ENCODE measurements around the gene CHRD. TPM values are rescaled to one million over a fixed set of nuclear protein-coding genes. Genes with fewer than 3 reads are reported as not detected.

The CHRD gene
- total RNA-seq, 2 donors from 2014 or later: not detected

DNA sequence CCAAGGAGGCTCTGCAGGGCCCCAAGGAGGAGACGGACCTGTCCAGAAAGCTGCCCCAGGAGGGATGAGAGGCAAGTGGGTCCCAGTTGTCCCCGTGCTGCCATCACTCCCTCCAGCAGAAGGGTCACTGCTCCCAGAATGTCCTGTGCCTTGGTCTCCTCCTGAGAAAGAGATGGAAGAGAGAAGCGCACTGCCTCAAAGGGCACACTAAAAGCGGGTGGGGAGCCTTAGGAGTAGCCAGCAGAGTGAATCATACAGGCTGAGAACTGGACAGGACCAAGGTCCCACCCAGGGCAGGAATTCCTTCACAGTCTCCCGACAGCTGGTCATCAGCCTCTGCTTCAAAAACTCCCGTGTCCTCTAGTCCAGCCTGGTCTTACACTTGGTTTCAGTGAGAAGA lies 6.4 kb upstream of the CHRD start:
- no peaks in the 10 kb centered on the region for H3K9me3 ChIP-seq (ENCODE audit: control insufficient read depth, low read length, poor library complexity, severe bottlenecking)
- Mint-ChIP-seq H3K4me3 (no peak overlapping the region), H3K36me3 (ENCODE audit: low read depth) (peaks cover 9% of the 10 kb centered on the region), H3K4me1 (peaks cover 12% of the 10 kb centered on the region), H3K27me3 (peaks cover 37% of the 10 kb centered on the region), H3K27ac (no peak overlapping the region)
- DNase-seq: no peak
- ATAC-seq: no peak

DNA sequence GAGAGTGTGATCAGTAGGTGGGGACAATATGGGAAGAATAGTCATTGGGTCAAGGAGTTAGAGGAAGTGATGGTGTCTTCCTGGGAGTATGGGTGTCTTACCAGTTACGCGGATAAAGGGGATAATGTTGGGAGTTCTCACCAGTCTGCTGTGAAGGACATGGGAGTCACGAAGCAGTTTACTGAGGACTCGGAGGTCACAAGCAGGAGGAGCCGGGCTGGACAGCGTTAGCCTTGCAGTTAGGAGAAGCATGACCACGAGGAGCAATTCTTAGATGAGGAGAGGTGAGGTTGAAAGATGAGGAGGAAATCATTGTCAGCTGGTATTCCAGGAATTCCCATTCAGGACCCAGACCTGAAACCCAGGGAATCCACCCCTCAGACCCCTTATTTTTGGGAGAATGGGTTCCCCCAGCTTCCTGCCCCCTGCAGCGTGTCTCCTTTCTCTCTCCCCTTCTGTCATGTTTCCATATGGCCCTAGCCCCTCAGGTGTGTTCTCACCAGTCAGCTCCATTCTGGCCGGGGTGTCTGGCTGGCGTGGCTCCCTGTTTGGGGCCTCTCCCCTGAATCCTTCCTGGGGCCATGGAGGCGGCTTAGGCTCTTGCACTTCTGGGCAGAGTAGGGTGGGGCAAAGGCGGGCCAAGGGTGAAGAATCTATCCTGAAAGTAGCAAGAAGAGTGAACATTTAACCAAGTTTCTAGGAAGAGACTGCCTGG lies 4.0 kb upstream of the CHRD start:
- Mint-ChIP-seq H3K4me3 (peak overlapping the region; percentile 25), H3K27ac (no peak overlapping the region), H3K27me3 (peaks cover 49% of the 10 kb centered on the region), H3K36me3 (ENCODE audit: low read depth) (peaks cover 9% of the 10 kb centered on the region), H3K4me1 (peaks cover 10% of the 10 kb centered on the region)
- DNase-seq (no peak), ATAC-seq (no peak)
- H3K9me3 ChIP-seq (ENCODE audit: control insufficient read depth, low read length, poor library complexity, severe bottlenecking): no peaks in the 10 kb centered on the region

DNA sequence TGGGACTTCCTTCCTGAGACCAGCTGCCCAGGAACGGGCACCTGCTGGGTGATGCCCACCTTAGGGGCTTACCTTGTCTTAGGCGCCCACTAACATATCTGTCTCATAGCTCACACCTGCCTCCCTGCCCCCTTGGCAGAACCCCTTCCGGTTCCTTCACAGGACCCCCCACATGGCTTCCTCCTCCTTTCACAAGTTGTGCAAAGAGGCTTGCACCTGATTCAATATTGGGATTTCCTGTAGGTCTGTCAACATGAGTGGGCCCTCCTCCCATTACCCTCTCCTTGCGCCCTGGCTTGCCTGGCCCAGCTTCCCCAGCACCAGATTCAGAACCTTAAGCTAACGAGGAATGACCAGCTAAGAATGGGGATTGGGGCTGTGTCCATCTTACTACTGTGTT lies 2.5 kb upstream of the CHRD start:
- Mint-ChIP-seq H3K4me3 (no peak overlapping the region), H3K27me3 (peaks cover 61% of the 10 kb centered on the region), H3K27ac (no peak overlapping the region), H3K36me3 (ENCODE audit: low read depth) (peaks cover 9% of the 10 kb centered on the region), H3K4me1 (peaks cover 6% of the 10 kb centered on the region)
- ATAC-seq (no peak), DNase-seq (no peak)
- no peaks in the 10 kb centered on the region for H3K9me3 ChIP-seq (ENCODE audit: control insufficient read depth, low read length, poor library complexity, severe bottlenecking)

DNA sequence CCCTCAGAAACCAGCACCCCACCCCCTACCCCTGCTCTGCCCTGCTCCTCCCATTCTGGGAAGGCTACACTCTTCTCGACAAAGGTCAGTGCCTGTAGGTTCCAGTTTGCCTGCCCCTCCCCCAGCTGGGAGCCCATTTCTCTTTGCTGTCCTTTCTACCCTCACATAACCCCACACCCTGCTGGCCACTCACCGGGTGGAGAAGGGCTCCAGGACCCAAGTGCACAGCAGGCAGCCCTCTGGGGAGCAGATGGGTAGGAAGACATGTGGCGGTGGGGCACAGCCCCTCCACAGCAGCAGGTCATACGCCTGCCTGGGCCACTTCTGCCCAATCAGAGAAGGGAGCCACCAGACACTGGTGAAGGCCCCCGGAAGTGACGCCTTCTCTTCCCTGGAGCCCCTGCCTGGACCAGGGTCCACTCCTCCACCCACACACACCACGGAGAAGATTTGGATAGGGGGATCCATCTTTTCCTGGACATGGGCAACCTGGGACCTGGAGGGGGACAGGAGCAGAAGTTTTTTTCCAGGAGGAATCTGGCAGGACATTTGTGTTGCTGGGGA lies 1.9 kb upstream of the CHRD start, which contains the start of gene THPO:
Gene THPO, minus strand, starts transcription at position 326 of the 564 bp plus-strand sequence. CDS start 1,948 bp downstream, outside the sequence.
- H3K36me3 Mint-ChIP-seq (ENCODE audit: low read depth): peaks cover 9% of the 10 kb centered on the region
- no peaks in the 10 kb centered on the region for H3K9me3 ChIP-seq (ENCODE audit: control insufficient read depth, low read length, poor library complexity, severe bottlenecking)
- H3K4me1 Mint-ChIP-seq: peaks cover 6% of the 10 kb centered on the region
- peak within 1 kb of the TSS; percentile 88 for H3K4me3 Mint-ChIP-seq
- ATAC-seq (no peak), DNase-seq (no peak)
- peaks cover 67% of the 10 kb centered on the region for H3K27me3 Mint-ChIP-seq
- H3K27ac Mint-ChIP-seq: no peak within 1 kb of the TSS

DNA sequence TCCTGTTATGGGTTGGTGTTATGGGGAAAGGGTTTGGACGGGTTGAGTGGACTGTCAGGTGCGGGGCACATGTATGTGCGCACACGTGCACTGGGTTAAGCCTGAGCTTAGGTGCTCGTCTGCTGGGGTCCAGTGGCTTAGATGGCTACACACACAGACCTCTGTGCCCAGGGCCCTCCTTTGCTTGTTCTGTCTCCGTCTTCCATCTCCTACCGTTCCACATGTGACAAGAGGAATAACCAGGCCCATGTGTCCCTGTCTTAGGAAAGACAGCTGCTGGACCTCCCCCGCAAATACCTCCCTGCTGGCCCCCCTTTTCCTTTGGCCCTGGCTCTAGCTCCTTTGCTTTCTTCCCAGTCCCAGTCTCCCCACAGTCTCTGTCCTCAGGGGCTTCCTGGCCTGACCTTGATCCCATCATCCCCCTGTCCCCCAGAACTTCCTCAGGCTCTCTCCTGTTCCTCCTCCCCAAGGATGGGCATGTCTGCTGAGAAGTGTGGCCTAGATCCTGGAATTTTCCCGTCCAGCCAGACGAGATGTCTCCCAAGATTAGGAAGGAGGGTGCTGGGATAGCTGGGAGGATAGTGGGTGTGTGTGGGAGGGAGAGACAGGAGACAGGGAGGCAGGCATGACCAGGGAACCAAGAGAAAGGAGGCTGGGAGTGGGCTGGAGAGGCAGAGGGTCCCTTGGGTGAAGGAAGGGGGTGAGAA lies 1.1 kb upstream of the CHRD start:
- DNase-seq: no peak
- no peak for ATAC-seq
- H3K4me3 Mint-ChIP-seq: peak overlapping the region; percentile 88
- peaks cover 9% of the 10 kb centered on the region for H3K36me3 Mint-ChIP-seq (ENCODE audit: low read depth)
- no peak overlapping the region for H3K27ac Mint-ChIP-seq
- peaks cover 69% of the 10 kb centered on the region for H3K27me3 Mint-ChIP-seq
- no peaks in the 10 kb centered on the region for H3K9me3 ChIP-seq (ENCODE audit: control insufficient read depth, low read length, poor library complexity, severe bottlenecking)
- peaks cover 6% of the 10 kb centered on the region for H3K4me1 Mint-ChIP-seq

DNA sequence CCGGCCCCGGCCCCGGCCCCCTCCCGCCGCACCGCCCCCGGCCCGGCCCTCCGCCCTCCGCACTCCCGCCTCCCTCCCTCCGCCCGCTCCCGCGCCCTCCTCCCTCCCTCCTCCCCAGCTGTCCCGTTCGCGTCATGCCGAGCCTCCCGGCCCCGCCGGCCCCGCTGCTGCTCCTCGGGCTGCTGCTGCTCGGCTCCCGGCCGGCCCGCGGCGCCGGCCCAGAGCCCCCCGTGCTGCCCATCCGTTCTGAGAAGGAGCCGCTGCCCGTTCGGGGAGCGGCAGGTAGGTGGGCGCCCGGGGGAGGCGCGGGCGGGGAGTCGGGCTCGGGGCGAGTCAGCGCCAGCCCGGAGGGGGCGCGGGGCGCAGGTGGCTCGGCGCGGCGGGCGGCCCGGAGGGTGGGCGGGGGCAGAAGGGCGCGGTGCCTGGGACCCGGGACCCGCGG lies 352 bp downstream of the CHRD start:
- no peak overlapping the region for H3K27ac Mint-ChIP-seq
- peaks cover 78% of the 10 kb centered on the region for H3K27me3 Mint-ChIP-seq
- ATAC-seq (peak; percentile 57), DNase-seq (no peak)
- H3K4me3 Mint-ChIP-seq: no peak overlapping the region
- no peaks in the 10 kb centered on the region for H3K9me3 ChIP-seq (ENCODE audit: control insufficient read depth, low read length, poor library complexity, severe bottlenecking)
- H3K4me1 Mint-ChIP-seq: peaks cover 6% of the 10 kb centered on the region
- peaks cover 8% of the 10 kb centered on the region for H3K36me3 Mint-ChIP-seq (ENCODE audit: low read depth)

DNA sequence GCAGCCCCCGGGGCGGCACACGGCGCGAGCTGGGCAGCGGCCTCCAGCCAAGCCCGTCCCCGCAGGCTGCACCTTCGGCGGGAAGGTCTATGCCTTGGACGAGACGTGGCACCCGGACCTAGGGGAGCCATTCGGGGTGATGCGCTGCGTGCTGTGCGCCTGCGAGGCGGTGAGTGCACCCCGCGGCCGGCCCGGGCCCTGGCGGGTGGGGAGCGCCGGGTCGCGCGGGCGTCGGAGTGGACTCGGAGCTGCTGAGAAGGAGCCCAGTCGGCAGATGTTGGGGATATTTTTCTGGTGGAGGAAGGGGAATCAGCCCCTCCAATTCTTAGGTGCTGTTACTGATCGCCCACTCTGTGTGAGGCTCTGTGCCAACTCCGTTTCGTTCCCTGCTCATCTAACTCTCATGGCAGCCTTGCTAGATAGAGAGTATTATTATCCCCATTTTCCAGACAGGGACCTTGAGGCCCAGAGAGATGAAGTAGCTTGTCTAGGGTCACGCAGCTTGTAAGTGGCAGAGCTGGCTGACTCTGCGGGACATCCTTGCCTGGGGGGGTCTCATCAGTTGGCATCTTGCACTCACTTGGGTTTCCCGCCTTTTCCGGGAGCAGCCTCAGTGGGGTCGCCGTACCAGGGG lies 890 bp downstream of the CHRD start:
- H3K4me3 Mint-ChIP-seq: peak overlapping the region; percentile 81
- no peaks in the 10 kb centered on the region for H3K9me3 ChIP-seq (ENCODE audit: control insufficient read depth, low read length, poor library complexity, severe bottlenecking)
- no peak overlapping the region for H3K27ac Mint-ChIP-seq
- peak; percentile 66 for ATAC-seq
- peaks cover 2% of the 10 kb centered on the region for H3K4me1 Mint-ChIP-seq
- H3K36me3 Mint-ChIP-seq (ENCODE audit: low read depth): peaks cover 3% of the 10 kb centered on the region
- DNase-seq: no peak
- peaks cover 74% of the 10 kb centered on the region for H3K27me3 Mint-ChIP-seq

DNA sequence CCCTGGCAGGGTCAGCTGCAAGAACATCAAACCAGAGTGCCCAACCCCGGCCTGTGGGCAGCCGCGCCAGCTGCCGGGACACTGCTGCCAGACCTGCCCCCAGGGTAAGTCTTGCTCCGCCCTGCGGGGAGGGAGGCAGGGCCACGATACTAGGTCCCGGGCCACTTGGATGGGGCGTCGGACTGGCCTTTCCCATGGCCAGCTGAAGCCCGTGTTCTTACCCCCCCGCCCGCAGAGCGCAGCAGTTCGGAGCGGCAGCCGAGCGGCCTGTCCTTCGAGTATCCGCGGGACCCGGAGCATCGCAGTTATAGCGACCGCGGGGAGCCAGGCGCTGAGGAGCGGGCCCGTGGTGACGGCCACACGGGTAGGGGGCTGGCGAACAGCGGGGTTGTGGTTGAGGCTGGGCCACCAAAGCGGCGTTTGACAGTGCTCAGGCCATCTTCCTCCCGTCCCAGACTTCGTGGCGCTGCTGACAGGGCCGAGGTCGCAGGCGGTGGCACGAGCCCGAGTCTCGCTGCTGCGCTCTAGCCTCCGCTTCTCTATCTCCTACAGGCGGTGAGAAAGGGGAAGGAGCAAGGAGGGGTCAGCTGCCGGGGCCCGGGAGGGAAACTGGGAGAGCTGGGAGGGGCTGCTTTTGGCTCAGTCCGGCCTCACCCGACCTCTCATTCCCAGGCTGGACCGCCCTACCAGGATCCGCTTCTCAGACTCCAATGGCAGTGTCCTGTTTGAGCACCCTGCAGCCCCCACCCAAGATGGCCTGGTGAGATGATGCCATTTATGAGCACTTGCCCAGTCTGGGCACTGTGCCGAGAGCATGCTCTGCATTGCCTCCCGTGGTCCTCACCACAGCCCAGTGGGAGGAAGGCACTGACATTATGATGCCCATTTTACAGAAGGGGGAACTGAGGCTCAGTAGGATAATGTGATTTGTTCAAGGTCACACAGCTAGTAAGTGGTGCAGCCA lies 1.7 kb downstream of the CHRD start:
- Mint-ChIP-seq H3K27ac (no peak overlapping the region), H3K36me3 (ENCODE audit: low read depth) (peaks cover 2% of the 10 kb centered on the region), H3K27me3 (peaks cover 70% of the 10 kb centered on the region), H3K4me3 (peak overlapping the region; percentile 81), H3K4me1 (peaks cover 2% of the 10 kb centered on the region)
- no peak for DNase-seq
- ATAC-seq: peak; percentile 40
- no peaks in the 10 kb centered on the region for H3K9me3 ChIP-seq (ENCODE audit: control insufficient read depth, low read length, poor library complexity, severe bottlenecking)

DNA sequence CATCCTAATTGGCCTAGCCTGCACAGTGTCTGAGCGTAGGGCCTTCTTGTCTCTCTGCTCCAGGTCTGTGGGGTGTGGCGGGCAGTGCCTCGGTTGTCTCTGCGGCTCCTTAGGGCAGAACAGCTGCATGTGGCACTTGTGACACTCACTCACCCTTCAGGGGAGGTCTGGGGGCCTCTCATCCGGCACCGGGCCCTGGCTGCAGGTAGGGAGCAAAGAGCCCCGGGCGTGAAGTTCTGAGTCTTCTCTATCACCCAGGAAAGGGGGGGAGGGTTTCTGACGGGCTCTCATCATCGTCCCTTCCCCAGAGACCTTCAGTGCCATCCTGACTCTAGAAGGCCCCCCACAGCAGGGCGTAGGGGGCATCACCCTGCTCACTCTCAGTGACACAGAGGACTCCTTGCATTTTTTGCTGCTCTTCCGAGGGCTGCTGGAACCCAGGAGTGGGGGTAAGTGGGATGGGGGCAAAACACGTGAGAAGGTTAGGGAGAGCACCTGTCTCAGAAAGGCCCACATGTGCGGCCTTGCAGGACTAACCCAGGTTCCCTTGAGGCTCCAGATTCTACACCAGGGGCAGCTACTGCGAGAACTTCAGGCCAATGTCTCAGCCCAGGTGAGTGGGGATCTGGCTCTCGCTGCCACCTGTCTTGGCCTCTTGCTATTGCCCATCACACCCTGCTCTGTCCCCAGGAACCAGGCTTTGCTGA lies 2.6 kb downstream of the CHRD start:
- DNase-seq (no peak), ATAC-seq (no peak)
- H3K9me3 ChIP-seq (ENCODE audit: control insufficient read depth, low read length, poor library complexity, severe bottlenecking): no peaks in the 10 kb centered on the region
- Mint-ChIP-seq H3K4me3 (no peak overlapping the region), H3K27ac (no peak overlapping the region), H3K36me3 (ENCODE audit: low read depth) (peaks cover 2% of the 10 kb centered on the region), H3K4me1 (peaks cover 2% of the 10 kb centered on the region), H3K27me3 (peaks cover 70% of the 10 kb centered on the region)

DNA sequence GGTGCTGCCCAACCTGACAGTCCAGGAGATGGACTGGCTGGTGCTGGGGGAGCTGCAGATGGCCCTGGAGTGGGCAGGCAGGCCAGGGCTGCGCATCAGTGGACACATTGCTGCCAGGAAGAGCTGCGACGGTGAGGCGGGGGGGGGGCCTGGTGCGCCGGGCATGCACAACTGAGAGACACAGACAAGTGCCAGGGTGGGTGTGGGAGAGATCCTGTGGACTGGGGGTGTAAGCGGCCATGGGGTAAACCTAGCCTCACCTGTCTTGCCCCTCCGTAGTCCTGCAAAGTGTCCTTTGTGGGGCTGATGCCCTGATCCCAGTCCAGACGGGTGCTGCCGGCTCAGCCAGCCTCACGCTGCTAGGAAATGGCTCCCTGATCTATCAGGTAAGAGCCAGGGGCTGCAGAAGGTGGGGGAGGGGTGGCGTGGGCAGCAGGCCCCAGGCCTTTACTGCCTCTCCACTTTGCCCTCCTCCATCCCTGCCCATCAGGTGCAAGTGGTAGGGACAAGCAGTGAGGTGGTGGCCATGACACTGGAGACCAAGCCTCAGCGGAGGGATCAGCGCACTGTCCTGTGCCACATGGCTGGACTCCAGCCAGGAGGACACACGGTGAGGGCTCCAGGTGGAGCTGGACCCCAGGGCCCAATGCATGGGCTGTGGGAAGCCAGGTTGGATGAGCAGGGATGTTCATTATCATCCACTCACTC lies 3.3 kb downstream of the CHRD start:
- H3K36me3 Mint-ChIP-seq (ENCODE audit: low read depth): peaks cover 3% of the 10 kb centered on the region
- H3K4me3 Mint-ChIP-seq: no peak overlapping the region
- DNase-seq: no peak
- no peak overlapping the region for H3K27ac Mint-ChIP-seq
- no peaks in the 10 kb centered on the region for H3K9me3 ChIP-seq (ENCODE audit: control insufficient read depth, low read length, poor library complexity, severe bottlenecking)
- ATAC-seq: no peak
- peaks cover 70% of the 10 kb centered on the region for H3K27me3 Mint-ChIP-seq
- H3K4me1 Mint-ChIP-seq: peaks cover 2% of the 10 kb centered on the region

DNA sequence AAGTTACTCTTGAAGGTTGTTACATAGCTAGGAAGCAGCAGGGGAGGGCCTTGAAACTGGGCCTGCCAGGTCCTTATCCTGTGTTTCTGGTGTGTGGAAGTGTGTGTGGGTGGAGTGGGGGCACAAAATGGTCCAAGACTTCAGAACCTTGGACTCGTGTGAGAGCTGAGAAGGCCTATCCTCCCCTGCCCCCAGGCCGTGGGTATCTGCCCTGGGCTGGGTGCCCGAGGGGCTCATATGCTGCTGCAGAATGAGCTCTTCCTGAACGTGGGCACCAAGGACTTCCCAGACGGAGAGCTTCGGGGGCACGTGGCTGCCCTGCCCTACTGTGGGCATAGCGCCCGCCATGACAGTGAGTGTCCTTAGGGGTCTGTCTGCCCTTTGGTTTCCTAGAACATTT lies 4.5 kb downstream of the CHRD start:
- DNase-seq (no peak), ATAC-seq (no peak)
- Mint-ChIP-seq H3K4me3 (no peak overlapping the region), H3K4me1 (peaks cover 2% of the 10 kb centered on the region), H3K36me3 (ENCODE audit: low read depth) (peaks cover 2% of the 10 kb centered on the region), H3K27me3 (peaks cover 65% of the 10 kb centered on the region), H3K27ac (no peak overlapping the region)
- no peaks in the 10 kb centered on the region for H3K9me3 ChIP-seq (ENCODE audit: control insufficient read depth, low read length, poor library complexity, severe bottlenecking)
